Measurements from ENCODE around the gene XXYLT1.

DNA sequence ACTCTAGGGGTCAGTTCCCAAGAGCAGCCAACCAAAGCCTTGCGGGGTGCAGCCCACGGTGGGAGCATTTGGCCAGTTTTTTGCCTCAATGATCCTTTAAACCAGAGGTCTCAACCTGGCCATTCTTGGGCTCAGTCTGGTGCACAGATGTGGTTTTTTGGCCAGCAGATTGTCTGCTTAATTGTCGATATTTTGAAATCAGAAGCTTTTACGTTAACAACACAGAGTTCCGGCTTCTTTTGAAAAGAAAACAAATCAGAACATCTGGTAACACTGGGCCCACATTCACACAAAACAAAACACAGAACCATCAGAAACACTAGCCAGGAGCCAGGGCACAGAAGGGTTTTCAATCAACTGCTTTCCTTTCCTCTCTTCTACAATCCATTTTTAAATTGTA lies 127.7 kb downstream of the XXYLT1 start:
- no peak for TF ChIP-seq POLR2A (IDR thresholded peaks at IDR 0.05)
- TF ChIP-seq, protein P1, sequence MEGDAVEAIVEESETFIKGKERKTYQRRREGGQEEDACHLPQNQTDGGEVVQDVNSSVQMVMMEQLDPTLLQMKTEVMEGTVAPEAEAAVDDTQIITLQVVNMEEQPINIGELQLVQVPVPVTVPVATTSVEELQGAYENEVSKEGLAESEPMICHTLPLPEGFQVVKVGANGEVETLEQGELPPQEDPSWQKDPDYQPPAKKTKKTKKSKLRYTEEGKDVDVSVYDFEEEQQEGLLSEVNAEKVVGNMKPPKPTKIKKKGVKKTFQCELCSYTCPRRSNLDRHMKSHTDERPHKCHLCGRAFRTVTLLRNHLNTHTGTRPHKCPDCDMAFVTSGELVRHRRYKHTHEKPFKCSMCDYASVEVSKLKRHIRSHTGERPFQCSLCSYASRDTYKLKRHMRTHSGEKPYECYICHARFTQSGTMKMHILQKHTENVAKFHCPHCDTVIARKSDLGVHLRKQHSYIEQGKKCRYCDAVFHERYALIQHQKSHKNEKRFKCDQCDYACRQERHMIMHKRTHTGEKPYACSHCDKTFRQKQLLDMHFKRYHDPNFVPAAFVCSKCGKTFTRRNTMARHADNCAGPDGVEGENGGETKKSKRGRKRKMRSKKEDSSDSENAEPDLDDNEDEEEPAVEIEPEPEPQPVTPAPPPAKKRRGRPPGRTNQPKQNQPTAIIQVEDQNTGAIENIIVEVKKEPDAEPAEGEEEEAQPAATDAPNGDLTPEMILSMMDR (IDR thresholded peaks at IDR 0.05) = no peak

Data from right lobe of liver (tissue), 4 donors.